Activated CD4-positive, alpha-beta T cell treated with anti-CD3 and anti-CD28 coated beads, Interleukin-2, amount 50 U/mL, for 4 hours (primary cell): Measurements from ENCODE around the gene PARD6A.
A peak's percentile ranks its signal among the peaks of the same experiment; 100 is the strongest.

ENCODE experiments used
- DNase-seq, 2 experiments: peaks; one replicate each; pipeline ENCODE4 v3.0.0-alpha.2; 2020

PARD6A gene, protein sequence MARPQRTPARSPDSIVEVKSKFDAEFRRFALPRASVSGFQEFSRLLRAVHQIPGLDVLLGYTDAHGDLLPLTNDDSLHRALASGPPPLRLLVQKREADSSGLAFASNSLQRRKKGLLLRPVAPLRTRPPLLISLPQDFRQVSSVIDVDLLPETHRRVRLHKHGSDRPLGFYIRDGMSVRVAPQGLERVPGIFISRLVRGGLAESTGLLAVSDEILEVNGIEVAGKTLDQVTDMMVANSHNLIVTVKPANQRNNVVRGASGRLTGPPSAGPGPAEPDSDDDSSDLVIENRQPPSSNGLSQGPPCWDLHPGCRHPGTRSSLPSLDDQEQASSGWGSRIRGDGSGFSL

DNA sequence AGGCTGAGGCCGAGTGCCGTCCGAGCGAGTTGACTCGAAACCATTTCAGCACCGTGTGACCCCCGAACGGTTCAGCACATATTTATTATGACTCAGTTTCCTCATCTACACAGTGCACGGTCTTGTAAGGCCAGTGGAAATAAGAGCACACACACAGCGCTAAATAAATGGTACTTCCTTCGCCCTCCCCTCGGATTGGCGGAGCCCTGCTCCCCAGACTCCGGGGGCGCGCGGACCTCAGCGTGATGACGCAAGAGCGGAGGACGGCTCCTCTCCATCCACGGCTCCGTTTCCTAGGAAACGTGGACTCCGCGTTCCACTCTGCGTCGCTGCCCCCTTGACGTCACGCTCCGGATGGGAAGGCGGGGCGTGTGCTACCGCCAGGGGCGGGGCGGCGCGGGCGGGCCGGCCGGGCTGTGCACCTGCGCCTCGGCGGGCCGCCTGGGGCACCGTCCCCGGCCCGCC lies at the start of gene PARD6A:
TSS of gene PARD6A (plus strand) at position 397 of the 465 bp plus-strand sequence. CDS start 79 bp downstream, outside the sequence.
- peak; percentile 88 to 93 for DNase-seq

DNA sequence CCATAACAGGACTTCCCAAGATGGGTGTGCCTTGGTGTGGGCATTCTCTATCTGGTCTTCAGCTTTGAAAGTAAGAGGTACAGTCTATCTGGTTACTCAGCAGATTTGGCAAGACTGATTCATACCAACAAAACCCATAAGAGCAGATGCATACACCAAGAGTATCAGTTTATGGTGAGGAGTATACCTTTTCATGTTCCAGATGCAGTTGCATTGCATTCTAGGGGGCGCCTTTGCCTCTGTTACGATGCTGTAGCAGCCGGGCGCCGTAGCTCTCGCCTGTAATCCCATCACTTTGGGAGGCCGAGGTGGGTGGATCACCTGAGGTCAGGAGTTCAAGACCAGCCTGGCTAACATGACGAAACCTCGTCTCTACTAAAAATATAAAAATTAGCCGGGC lies 47.0 kb upstream of the PARD6A start:
- DNase-seq = no peak

DNA sequence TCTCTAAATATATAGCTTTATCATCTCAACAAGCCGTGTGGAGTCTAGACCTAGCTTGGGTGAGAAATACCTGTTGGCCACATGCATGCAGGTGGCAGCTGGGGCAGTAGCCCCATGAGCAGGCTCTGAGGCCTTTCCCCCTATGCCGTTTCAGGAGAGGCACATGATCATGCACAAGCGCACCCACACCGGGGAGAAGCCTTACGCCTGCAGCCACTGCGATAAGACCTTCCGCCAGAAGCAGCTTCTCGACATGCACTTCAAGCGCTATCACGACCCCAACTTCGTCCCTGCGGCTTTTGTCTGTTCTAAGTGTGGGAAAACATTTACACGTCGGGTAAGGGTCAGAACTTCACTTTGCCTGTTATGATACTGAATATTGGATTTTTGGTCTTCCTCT lies 32.5 kb upstream of the PARD6A start:
- DNase-seq = no peak

DNA sequence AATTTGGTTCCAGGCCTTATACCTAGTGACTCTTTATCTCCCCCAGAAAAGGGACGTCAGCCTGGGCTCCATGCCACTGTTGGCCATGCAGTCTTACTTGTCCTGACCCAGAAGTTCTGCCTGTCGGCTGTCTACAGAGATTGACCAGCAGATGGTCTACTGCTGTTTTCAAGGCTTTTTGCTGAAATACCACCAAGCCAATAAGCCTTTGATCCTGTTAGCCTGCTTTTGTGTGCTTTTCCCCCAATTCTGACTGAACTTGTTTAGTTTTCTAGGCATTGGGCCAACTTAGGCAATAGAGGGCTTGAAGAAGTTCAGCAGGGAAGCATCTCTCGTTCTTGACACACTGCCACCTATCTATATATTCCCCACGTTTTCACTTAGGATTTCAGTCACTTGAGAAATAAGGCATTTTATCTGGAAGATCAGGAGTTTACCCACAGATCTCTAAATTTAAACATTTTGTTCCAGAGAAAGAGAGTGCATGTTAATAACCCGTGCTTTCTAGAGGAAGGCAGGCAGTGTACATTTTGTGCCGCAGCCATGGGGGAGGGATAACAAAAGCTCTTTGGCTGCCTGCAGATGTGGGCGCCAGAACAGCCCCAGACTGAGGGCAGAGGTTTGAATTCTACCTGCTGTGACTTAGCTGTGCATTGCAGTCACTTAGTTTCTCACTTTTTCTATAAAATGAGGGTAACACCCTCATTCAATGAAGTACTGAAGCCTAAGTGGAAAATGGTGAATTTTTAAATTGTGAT lies 28.2 kb upstream of the PARD6A start:
- DNase-seq = no peak

DNA sequence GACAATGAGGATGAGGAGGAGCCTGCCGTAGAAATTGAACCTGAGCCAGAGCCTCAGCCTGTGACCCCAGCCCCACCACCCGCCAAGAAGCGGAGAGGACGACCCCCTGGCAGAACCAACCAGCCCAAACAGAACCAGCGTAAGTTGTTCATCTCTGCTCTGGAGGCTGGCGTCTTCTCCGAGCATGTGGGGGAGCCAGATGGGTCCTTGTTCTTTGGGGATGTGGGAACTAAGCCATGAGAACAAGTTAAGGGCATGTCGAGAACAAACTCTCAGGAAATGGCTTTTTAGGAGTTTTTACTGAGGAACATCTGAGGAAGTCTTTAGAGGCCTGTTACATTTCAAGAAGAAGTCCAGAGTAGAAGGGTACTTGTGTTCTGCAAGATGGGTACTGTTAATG lies 24.0 kb upstream of the PARD6A start:
- DNase-seq = no peak

DNA sequence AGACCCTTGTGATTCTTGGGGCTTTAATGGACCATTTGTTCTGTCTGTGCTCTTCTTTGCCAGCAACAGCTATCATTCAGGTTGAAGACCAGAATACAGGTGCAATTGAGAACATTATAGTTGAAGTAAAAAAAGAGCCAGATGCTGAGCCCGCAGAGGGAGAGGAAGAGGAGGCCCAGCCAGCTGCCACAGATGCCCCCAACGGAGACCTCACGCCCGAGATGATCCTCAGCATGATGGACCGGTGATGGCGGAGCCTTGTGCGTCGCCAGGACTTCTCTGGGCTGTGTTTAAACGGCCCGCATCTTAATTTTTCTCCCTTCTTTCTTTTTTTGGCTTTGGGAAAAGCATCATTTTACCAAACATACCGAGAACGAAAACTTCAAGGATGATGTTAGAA lies 23.1 kb upstream of the PARD6A start:
- DNase-seq = no peak

DNA sequence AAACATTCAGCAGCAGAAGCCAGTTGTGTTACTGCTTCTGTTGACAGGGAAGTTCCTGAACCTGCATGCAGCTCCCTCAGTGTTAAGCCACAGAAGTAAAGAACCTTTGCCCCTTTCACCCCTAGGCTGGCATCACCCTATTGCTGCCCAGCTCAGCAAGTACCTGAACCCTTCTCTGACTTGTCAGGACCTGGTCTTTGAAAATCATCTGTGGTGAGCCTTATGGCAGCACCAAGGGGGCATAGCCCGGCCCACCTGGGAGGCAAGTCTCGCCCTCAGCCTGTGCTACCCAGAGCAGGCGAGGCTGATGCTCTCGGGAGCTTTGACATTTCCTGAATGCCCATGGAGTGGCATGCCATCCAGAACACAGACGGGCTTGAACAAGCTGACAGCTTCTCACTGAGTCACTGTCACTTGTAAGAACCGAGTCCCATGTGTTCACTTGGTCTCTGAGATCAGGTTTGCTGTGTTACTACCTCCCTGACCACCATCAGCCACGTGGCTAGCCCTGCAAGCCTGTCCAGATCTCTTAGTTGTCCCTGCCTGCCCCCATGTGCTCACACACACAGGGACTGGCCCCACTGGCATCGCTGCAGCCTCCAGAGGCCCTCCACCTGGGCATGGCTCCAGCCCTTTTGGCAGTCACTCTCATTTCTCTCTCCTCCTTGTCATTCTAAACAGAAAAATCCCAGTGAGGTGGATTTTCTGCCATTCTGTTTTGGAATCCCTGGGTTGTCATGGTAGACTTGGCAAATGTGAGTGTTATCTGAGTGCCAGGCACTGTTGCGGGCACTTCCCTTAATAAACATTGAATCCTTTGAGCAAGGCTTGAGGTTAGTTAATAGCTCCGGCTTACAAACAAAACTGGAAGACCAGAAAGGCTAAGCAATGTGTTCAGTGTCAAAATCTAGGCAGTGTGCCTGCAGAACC lies 18.7 kb upstream of the PARD6A start:
- no peak for DNase-seq

DNA sequence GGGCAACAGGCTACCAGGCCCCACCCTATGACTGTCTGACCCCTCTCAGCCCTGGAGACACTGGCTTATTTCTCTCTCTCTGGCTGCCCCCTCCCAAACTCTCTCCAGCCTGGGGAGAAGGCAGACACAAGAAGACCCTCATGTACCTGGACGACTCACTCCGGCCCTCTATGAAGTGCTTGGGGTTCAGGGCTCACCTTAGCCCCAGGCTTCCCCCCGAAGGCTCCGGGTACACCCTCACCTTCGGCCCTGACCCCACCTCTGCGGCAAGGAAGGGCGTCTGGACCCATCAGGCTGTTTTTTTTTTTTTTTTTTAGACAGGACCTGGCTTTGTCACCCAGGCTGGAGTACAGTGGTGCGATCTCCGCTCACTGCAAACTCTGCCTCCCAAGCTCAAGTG lies 16.7 kb upstream of the PARD6A start:
- DNase-seq = no peak

DNA sequence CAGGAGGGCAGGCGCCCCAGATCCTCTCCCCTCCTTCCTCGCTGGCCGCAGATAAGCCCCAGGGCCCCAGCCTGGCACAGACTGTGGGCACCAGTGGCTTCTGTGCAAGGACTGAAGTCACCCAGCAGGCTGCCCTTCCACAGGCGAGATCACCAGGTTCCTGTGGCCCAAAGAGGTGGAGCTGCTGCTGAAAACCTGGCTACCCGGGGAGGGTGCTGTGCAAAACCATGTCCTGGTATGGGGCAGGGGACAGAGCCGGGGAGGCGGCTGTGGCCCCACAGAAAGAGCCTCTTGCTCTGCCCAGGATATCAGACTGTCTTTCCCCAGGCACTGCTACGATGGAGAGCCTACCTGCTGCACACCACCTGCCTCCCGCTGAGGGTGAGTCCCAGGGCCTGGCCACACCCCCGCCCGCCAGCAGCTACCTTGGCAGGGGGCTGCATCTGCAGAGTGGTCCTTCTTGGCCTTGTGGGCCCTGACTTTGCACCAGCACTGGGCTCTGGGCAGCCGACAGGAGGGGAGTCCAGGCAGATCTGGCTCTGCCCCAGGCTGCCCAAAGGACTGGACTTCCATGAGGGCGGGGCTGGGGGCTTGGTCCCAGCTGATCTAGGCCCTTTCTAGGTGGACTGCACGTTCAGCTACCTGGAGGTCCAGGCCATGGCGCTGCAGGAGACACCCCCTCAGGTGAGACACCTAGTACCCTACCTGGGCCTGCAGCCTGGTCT lies 15.2 kb upstream of the PARD6A start:
- DNase-seq = no peak

DNA sequence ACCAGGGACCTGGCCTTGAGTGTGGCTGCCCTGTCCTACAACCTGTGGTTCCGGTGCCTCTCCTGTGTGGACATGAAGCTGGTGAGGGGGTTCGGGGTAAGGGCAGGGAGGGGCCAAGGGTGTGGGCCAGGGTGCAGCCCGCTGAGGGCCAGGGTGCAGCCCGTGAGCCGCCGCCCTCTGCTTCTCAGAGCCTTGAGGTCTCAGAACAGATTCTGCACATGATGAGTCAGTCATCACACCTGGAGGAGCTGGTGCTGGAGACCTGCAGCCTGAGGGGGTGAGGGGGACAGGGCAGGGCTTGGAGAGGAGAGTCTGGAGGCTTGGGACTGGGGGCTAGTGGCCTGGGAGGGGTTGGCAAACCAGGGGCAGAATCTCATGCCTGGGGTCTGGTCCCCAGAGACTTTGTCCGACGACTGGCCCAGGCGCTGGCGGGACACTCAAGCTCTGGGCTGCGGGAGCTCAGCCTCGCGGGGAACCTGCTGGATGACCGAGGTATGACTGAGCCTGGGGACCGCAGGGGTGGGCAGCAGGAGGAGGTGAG lies 13.6 kb upstream of the PARD6A start:
- DNase-seq = no peak

DNA sequence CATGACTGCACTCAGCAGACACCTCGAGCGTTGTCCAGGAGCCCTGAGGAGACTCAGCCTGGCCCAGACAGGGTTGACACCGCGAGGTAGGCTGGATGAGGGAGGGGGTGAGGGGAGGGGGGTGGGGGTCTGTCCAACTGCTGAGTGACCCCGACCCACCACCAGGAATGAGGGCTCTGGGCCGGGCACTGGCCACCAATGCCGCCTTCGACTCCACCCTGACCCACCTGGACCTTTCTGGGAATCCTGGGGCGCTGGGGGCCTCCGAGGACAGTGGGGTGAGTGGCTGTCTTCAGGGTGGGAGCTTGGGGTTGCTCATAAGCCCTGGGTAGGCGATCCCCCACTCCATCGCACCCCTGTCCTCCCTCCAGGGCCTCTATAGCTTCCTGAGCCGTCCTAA lies 13.1 kb upstream of the PARD6A start:
- DNase-seq = no peak

DNA sequence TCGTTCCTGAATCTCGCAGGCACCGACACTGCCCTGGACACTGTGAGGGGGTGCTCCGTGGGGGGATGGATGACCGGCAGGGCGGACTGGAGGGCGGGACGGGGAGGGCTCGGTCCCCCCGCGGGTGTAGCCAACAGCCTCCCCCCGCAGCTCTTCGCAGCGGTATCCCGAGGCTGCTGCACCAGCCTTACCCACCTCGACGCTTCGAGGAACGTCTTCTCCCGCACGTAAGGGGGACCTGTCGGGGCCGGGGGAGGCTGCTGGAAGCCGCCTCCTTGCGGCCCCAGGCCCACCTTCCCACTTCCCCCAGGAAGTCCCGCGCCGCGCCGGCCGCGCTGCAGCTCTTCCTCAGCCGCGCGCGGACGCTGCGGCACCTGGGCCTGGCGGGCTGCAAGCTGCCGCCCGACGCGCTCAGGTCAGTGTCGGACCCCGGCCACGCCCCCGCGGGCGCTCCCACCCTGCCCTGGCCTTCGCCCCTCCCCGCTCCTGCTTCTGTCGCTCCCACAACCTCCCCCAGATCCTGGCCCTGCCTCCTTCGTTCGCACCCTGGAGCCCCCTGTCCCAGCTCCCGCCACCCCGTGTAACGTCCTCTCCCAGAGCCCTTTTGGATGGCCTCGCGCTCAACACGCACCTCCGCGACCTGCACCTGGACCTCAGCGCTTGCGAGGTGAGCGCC lies 12.5 kb upstream of the PARD6A start:
- no peak for DNase-seq

DNA sequence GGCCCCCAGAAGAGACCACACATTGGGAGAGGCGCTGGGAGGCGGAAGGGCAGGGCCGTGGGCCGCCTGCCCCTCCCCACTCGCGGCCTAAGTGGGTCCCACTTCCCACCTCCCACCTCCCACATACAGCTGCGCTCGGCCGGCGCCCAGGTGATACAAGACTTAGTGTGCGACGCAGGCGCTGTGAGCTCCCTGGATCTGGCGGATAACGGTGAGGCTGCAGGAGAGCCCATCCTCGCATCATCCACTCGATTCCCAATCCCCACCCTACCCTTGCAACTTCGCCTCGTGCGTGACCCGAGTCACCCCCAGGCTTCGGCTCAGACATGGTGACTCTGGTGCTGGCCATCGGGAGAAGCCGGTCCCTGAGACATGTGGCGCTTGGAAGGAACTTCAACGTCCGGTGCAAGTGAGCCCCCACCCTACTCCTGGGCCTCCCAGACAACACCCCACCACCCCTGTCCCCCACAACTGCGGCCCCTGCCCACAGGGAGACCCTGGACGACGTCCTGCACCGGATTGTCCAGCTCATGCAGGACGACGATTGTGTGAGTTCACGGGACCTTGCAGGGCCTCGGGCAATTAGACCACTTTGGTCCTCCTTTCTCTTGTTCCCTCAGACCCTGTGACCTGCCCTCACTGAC lies 11.9 kb upstream of the PARD6A start:
- DNase-seq = no peak

DNA sequence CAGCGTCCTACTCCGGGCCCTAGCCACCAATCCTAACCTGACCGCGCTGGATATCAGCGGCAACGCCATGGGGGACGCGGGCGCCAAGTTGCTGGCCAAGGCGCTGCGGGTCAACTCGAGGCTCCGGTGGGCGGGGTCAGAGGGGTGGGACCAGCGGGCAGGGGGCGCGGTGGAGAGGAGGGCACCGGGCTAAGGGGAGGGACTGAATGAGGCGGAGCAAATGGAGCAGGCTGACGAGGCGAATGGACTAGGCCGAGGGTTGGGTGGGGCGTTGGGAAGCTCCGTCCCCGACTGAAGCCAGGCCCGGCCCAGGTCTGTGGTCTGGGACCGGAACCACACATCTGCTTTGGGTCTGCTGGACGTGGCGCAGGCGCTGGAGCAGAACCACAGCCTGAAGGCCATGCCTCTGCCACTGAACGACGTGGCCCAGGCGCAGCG lies 11.2 kb upstream of the PARD6A start:
- DNase-seq = no peak

DNA sequence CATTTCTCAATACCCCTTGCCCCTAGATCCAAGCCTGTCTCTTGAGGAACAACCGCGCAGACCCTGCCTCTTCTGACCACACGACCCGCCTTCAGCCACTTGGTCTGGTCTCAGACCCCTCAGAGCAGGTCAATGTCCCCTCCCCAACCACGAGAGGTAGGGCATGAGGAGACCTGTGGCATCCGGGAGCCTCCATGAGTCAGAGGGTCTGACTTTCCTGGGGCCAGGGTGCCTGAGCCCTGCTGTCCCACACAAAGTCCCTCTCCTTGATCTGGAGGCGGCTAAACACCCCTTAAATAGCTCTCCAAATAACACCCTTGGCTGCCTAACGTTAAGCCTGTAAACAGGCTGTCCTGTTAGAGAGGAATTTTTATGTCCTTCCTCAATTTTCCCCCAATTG lies 10.7 kb upstream of the PARD6A start:
- DNase-seq = no peak

DNA sequence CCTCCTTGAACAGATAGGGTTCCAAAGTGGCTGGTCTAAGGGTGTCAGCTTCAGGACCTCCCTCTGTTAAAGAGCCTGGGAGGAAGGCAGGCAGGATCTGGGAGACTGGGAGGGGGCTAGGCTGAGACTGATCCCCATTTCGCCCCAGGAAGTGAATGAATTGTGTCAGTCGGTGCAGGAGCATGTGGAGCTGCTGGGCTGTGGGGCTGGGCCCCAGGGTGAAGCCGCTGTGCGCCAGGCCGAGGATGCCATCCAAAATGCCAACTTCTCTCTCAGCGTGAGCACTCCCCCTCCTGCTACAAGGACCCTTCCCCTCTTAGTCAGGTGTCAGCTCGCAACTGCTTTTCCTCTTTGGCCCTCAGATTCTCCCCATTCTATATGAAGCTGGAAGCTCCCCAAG lies 9.7 kb upstream of the PARD6A start:
- DNase-seq = no peak

DNA sequence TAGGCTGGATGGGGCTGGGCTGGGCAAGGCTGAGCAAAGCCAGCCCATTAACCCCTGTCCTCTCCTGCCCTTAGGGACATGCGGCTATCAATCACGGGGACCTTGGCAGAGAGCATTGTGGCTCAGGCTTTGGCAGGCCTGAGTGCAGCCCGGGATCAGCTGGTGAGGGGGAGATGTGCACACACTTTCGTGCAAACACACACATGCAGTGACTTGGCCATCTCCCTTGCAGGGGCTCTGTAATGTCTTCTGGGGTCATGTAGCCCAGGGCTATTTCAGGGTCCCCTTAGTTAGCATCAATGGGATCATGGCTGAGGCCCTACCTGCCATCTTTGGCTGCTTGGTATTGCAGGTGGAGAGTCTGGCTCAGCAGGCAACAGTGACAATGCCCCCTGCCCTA lies 8.9 kb upstream of the PARD6A start:
- no peak for DNase-seq

DNA sequence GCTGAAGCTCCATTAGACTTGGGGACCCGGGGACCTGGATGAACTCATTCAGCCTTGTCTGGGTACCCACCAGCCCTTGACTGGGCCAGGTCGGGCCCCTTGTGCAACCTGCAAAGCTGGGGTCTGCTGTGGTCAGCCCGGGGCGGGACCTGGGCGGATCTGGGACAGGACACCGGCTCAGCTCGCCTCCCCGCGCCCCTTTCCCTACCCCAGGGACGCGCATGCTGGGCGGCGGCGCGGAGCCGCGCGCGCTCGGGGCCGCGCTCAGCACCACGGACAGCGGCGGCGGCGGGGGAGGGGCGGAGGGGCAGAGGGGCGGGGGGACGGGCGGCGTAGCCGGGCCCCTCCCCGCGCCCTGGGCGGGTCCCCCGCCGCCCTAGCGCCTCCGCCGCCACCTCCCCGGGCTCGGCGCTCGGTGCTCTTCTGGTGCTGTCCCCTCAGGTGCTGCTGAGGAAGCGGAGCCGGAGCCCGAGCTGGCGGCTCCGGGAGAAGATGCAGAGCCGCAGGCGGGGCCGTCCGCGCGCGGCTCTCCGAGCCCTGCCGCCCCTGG lies 8.1 kb upstream of the PARD6A start:
- DNase-seq = no peak

DNA sequence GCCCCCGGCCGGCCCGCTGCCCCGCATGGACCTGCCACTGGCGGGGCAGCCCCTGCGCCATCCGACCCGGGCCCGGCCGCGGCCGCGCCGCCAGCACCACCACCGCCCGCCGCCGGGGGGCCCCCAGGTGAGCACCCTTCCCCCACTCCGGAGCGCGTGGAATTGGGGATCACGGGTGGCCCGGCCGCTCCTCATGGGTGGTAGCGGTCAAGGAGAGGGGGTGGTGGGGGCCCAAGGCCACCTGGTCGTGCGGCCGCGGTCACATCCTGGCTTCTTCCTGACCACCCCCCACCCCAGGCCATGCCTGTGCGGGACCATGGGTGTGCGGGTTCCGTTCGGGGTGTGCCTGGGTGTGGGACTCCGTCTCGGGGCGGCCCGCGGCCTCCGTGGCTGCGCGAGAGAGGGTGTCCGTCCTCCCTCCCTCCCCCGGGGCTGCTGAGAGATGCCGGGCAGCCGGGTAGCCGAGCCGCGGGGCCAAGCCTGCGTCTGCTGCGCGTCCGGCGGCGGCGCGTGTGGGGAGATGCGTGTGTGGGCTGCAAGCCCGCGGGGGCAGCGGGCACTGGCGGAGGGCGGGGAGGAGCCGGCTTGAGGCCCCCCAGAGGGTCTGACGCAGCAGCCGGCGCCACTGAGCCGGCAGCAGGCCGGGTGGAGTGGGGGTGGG lies 7.5 kb upstream of the PARD6A start:
- no peak for DNase-seq

DNA sequence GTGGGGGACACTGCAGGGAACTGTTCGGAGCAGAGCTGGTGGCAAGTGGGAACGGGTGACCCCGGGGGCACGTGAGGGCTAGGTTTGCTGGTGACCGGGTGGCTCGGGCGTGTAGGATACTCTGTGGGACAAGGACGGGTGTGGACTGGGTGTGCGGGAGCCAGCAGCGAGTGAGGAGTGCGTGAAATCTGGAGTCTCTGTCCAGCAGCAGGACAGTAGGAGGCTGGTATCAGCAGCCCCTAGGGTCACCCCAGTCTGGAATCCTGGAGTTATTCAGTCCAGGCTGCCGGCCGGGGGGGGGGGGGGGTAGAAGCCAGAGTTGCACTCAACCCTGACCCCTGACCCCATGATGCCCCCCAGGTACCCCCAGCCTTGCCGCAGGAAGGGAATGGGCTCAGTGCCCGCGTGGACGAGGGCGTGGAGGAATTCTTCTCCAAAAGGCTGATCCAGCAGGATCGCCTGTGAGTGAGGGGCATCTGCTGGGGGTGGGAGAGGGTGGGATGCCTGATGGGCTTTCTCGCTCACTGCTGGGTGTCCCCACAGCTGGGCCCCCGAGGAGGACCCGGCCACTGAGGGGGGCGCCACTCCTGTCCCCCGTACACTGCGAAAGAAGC lies 6.9 kb upstream of the PARD6A start:
- no peak for DNase-seq
